Measurements from ENCODE around the gene POP5. TPM values are rescaled to one million over a fixed set of nuclear protein-coding genes. Genes with fewer than 3 reads are reported as not detected.

POP5 gene
- total RNA-seq, 1 donor from 2014 or later: 28.5 TPM

DNA sequence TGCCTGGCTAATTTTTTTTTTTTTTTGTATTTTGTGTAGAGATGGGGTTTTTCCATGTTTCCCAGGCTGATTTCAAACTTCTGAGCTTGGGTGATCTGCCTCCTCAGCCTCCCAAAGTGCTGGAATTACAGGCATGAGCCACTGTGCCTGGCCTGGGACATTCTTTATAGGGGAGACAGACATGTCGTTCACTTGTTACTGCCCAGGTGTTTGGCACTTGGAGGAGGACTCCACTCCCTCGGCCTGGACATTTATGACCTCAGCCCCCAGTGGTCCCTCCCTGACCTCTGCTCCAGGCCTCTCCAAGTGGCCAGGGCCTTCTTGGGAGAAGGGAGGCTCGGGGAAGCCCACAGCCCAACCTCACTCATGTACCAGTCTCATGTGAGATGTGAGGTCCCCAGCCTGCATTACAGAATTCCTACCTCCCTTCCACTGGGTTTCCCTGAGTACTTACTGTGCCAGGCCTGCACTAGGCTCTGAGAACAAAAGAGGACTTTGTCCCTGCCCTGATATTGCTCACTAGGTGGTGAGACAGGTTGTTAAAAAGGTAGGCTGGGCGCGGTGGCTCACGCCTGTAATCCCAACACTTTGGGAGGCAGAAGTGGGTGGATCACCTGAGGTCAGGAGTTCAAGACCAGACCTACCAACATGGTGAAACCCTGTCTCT, 9.7 kb upstream of the POP5 start:
- DNase-seq (ENCODE audit: low read depth, low spot score): no peak

GRCh38 chr12:120588948-120589930, 8.0 kb upstream of the POP5 start:
- no peak for DNase-seq (ENCODE audit: low read depth, low spot score)

DNA sequence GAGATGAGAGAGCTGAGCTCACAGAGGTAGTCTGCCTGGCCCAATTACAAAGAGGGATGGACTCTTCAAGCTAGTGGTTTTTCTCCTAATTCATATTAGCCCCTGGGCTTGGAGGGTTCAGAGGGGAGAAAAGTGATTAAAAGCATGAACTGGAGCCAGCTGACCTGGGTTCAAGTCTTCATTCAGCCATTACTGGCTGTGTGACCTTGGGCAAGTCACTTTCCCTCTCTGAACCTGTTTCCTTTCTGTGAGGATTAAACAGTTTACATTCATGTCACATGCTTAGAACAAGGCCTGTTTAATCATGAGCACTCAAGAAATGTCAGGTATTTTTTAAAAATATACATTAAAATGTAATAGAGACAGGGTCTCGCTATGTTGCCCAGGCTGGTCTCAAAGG, 7.2 kb upstream of the POP5 start:
- DNase-seq (ENCODE audit: low read depth, low spot score): no peak

DNA sequence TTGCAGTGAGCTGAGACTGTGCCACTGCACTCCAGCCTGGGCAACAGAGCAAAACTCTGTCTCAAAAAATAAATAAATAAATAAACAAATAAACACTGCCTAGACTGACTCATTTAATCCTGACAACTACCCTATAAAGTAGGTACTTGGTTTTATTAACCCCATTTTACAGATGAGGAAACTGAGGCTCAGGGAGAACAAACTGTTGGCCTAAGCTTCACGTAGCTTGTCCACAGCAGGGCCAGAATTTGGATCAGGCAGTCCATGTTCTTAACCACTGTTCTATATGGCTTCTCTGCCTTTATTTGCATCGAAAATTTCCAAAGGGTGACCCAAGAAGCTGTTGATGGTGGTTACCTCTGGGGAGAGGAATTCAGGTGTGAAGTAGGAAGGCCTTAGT, 5.7 kb upstream of the POP5 start:
- DNase-seq (ENCODE audit: low read depth, low spot score): no peak

GRCh38 chr12:120586206-120586605, 5.0 kb upstream of the POP5 start:
- no peak for DNase-seq (ENCODE audit: low read depth, low spot score)

- DNase-seq (ENCODE audit: low read depth, low spot score): no peak
Measured at GRCh38 chr12:120584343-120585149, 3.3 kb upstream of the POP5 start.

GRCh38 chr12:120583478-120584030, 2.4 kb upstream of the POP5 start:
- peak; percentile 19 for DNase-seq (ENCODE audit: low read depth, low spot score)

DNA sequence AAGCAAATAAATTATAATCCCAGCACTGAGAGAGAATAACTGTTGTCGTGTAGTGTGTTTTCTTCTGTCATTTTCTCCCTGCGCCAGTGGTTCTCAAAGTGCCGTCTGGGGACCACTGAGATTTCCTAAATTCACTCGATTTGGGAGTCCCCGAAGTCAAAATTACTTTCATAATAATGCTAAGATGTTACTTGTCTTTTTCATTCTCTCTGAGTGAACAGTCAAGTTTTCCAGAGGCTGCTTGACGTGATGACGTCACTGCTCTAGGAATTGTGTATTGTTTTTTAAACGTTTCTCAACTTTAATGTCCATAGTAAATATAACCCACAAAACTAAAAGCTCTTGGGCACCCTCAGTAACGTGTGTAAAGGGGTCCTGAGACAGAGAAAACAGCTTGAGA, 796 bp upstream of the POP5 start:
- DNase-seq (ENCODE audit: low read depth, low spot score): no peak

DNA sequence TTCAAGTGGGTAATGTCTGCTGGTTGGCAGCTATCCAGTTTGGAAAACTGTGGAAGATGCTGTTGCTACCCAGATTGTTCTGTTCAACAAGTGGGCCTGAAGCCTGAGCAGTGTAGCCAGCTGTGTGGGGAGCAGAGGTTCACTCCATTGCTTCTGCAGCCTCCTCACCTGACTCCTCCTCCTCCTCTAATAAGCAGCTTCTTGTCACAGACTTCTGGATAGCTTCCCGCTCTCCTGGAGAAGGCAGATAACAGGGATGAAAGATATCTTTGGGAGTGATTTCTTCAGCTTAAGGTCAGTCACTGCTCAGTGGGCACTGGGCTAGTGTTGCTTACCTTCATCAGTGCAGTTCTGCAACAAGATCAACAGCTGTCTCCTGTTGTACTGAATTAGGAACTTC, 2.0 kb downstream of the POP5 start:
- DNase-seq (ENCODE audit: low read depth, low spot score): no peak

- no peak for DNase-seq (ENCODE audit: low read depth, low spot score)
Measured at GRCh38 chr12:120574106-120574505, 7.1 kb downstream of the POP5 start.

DNA sequence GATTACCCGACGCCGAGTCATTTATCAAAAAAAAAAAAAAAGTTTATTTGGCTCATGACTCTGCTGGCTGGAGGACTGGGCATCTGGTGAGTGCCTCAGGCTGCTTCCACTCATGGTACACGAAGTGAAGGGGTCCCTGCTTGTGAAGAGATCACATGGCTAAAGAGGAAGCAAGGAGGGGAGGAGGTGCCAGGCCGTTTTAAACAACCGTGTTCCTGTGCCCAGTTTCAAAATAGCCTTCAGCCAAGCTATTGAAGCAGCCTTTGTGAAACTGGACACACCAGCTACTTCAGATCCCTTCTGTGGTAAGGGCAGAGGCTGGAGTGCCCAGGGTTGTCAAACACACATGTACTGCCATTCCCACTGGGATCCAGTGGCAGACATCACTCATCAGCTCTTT, 7.6 kb downstream of the POP5 start:
- DNase-seq (ENCODE audit: low read depth, low spot score): no peak

GRCh38 chr12:120571299-120571698, 9.9 kb downstream of the POP5 start:
- DNase-seq (ENCODE audit: low read depth, low spot score): no peak

GRCh38 chr12:120563495-120563894, 17.7 kb downstream of the POP5 start:
- DNase-seq (ENCODE audit: low read depth, low spot score): no peak

DNA sequence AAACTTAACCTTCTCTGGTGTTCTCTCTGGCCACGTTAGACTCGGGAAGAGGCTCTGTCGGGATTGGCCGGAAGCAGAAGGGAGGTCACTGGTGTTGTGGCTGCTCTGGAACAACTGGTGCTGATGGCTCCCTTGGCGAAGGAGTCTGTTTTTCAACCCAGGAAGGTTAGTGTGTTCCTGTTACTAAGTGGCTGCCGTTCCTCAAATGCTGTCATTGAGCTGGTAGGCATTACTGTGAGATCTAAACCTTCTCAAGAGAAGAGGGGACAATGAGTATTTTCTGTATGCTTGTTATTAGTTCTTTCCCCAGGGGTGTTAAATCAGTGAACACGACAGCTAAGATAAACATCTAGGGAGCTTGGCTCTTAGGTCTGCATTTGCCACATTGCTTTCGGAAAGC, 18.3 kb downstream of the POP5 start:
- DNase-seq (ENCODE audit: low read depth, low spot score): no peak

DNA sequence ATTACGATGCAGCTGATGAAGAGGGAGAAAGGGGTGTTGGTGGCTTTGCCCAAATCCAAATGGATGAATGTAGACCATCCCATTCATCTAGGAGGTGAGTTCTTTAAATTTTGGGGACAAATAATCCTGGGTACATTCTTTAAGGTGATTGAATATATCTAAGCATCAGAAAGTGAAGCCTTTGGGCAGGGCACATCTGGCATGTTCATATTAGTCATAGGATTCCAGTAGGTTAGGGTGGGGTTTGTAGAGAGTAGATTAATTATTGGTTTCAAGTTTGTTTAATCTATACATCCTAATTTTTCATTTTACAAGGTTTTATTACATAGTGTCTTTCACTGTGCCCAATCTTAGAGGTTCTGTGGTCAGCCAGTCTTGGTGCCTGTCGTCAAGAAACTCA, 23.6 kb downstream of the POP5 start:
- DNase-seq (ENCODE audit: low read depth, low spot score): no peak

GRCh38 chr12:120554678-120555077, 26.5 kb downstream of the POP5 start:
- DNase-seq (ENCODE audit: low read depth, low spot score): no peak

DNA sequence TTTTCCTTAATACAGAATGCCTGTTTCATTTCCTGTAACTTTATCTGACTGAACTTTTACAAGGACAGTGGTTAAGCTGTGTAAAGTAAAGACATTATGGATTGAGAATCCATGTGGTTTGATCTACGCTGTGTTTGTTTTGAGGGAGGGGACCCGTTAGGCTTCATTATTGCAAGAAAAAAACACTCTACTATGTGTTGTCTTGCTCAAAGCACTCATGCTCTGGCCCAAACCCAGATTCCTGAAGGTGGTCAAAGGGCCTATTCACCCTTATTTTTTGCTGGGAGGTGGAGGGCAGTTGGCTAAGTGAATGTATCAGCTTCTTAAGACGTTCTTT, 35.2 kb downstream of the POP5 start:
- no peak for DNase-seq (ENCODE audit: low read depth, low spot score)

DNA sequence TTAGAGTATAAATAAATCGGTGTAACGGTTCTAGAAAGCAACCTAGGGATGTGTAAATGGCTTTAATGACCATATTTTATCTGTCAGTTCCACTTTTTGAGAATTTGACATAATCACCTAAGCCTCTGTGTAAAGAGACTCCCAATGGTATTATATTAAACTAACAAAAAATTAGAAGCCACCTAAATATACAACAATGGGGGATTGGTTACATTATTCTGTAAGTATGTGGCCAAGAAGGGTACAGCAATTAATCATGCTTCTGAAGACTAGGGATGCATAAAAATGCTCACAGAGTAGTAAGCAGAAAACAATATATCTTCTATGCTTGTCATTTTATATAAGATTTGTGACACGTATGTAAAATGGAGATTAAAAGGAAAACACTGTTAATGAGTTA, 36.5 kb downstream of the POP5 start:
- DNase-seq (ENCODE audit: low read depth, low spot score): no peak

DNA sequence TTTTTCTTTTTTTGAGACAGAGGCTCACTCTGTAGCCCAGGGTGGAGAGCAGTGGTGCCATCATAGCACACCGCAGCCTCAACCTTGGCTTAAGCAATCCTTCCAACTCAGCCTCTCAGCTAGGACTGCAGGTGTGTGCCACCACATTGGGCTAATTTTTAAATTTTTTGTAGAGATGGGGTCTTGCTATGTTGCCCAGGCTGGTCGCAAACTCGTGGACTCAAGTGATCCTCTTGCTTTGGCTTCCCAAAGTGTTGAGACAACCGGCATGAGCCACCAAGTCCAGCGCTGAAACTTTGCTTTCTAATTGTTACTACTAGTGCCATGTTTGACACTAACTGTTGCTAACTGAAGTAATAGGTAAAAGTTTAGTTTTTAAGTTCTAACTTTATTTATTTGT, 39.0 kb downstream of the POP5 start:
- DNase-seq (ENCODE audit: low read depth, low spot score): no peak

DNA sequence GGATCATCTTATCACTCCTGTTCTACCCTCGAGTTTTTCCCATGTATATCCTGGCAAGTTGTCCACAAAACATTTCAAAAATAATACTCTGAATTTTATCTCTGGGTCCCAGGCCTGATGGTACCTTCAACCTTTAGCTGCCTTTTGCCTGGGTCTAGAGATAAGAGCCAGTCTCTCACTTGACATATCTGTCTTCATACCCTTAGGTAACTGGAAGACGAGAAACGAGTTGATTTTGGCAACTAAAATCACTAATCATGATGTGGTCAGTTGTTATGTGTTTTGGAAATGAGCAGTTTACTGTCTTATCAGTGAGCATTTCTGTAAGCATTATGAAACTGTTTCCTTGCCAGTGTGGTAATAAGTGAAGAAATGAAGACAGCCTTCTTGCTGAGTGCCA, 40.8 kb downstream of the POP5 start:
- peak; percentile 50 for DNase-seq (ENCODE audit: low read depth, low spot score)

GRCh38 chr12:120539303-120539702, 41.9 kb downstream of the POP5 start:
- DNase-seq (ENCODE audit: low read depth, low spot score): no peak

Measured in pulmonary artery endothelial cell (primary cell).